Brain microvascular endothelial cell (primary cell): ENCODE measurements around the gene SERPINE1.

ENCODE experiments used
- DNase-seq: peaks from one replicate; pipeline ENCODE4 v3.0.0-alpha.2; 2020
- H3K27ac ChIP-seq: fragments of 250-450 bp; sonication (Bioruptor Pico); 2 replicates; pipeline ENCODE4 v1.5.1; 2020; ENCODE audit warnings: mild to moderate bottlenecking, moderate library complexity
- H3K27me3 ChIP-seq: fragments of 250-450 bp; sonication (Bioruptor Pico); replicated peaks from 2 replicates; pipeline ENCODE4 v1.5.1; 2020; ENCODE audit warnings: mild to moderate bottlenecking
- H3K36me3 ChIP-seq: fragments of 250-450 bp; sonication (Bioruptor Pico); replicated peaks from 2 replicates; pipeline ENCODE4 v1.5.1; 2020; ENCODE audit warnings: mild to moderate bottlenecking
- H3K4me3 ChIP-seq: 2 replicates; pipeline ENCODE4 v1.5.1; 2011; ENCODE audit warnings: low read depth, mild to moderate bottlenecking, control low read depth, low read length, moderate library complexity
- in situ Hi-C: cut with HindIII; loops from 2 replicates; pipeline ENCODE4 v1.10.0; 2017; ENCODE audit warnings: low sequenced_read_pairs, low pct_ligation_motif_present
- TF ChIP-seq, protein P1 (sequence below): IDR thresholded peaks from 2 replicates; pipeline ENCODE4 v1.5.1; 2011; ENCODE audit warnings: low read depth, mild to moderate bottlenecking, moderate library complexity, low read length, control low read depth, inconsistent platforms; ENCODE audit errors: missing control alignments

SERPINE1 gene

DNA sequence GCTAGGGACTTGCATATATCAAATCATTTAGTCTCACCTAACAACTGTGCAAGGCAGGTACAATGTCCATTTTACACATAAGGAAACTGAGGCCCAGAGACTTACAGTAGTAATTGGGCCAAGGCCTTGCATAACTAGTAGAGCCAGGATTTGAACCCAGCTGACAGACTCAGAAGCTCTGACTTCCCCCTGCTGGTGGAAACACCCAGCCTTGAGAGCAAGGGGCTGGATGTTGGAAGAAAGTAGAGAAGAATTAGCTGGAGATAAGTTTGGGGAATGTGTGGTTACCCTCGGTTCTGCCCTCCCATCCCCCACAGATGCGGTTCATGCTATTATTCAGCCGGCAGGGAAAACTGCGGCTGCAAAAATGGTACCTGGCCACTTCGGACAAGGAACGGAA, 29.4 kb downstream of the SERPINE1 start:
- Histone ChIP-seq H3K36me3 (peaks cover 26% of the 10 kb centered on the region), H3K27me3 (no peaks in the 10 kb centered on the region), H3K27ac (no peak overlapping the region), H3K4me3 (no peak overlapping the region)
- no peak for DNase-seq
- in situ Hi-C loops, result loop anchor here (25.0 kb wide), 1 partner anchor 131 kb away; no protein-coding TSS in a partner anchor
- TF ChIP-seq, protein P1, sequence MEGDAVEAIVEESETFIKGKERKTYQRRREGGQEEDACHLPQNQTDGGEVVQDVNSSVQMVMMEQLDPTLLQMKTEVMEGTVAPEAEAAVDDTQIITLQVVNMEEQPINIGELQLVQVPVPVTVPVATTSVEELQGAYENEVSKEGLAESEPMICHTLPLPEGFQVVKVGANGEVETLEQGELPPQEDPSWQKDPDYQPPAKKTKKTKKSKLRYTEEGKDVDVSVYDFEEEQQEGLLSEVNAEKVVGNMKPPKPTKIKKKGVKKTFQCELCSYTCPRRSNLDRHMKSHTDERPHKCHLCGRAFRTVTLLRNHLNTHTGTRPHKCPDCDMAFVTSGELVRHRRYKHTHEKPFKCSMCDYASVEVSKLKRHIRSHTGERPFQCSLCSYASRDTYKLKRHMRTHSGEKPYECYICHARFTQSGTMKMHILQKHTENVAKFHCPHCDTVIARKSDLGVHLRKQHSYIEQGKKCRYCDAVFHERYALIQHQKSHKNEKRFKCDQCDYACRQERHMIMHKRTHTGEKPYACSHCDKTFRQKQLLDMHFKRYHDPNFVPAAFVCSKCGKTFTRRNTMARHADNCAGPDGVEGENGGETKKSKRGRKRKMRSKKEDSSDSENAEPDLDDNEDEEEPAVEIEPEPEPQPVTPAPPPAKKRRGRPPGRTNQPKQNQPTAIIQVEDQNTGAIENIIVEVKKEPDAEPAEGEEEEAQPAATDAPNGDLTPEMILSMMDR, result peak; percentile 53

DNA sequence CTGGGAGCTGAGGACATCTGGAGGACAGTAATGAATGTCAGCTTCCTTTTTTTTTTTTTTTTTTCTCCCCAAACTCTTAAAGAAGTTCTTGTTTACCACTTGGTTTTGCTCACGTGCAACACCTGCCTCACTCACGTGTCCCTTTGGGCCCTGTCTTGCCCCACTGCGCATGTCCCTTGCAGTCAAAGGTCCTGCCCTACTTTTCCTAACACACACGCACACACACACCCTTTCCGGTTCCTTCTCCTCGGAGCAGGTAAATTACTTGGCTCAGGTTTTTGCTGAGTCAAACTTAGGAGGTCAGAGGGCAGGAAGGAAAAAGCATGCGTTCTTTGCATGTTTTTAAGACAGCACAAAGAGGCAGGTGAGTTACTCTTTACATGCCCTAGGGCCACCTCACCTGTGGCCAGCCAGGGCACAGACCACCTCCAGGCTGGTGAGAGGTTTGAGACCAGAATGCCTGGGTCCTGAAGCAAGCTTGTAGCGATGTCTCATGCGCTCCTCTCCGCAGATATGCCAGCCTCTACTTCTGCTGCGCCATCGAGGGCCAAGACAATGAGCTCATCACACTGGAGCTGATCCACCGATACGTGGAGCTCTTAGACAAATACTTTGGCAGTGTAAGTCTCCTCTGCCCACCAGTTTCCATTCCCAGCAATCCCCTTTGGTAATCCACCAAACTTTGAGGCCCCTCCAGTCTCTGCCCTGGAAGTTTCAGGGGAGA, 30.1 kb downstream of the SERPINE1 start:
- TF ChIP-seq, protein P1, result no peak
- Histone ChIP-seq H3K27me3 (no peaks in the 10 kb centered on the region), H3K27ac (no peak overlapping the region), H3K4me3 (no peak overlapping the region), H3K36me3 (peaks cover 26% of the 10 kb centered on the region)
- DNase-seq, result no peak
- in situ Hi-C loops, result loop anchor here (25.0 kb wide), 1 partner anchor 130 kb away; no protein-coding TSS in a partner anchor

DNA sequence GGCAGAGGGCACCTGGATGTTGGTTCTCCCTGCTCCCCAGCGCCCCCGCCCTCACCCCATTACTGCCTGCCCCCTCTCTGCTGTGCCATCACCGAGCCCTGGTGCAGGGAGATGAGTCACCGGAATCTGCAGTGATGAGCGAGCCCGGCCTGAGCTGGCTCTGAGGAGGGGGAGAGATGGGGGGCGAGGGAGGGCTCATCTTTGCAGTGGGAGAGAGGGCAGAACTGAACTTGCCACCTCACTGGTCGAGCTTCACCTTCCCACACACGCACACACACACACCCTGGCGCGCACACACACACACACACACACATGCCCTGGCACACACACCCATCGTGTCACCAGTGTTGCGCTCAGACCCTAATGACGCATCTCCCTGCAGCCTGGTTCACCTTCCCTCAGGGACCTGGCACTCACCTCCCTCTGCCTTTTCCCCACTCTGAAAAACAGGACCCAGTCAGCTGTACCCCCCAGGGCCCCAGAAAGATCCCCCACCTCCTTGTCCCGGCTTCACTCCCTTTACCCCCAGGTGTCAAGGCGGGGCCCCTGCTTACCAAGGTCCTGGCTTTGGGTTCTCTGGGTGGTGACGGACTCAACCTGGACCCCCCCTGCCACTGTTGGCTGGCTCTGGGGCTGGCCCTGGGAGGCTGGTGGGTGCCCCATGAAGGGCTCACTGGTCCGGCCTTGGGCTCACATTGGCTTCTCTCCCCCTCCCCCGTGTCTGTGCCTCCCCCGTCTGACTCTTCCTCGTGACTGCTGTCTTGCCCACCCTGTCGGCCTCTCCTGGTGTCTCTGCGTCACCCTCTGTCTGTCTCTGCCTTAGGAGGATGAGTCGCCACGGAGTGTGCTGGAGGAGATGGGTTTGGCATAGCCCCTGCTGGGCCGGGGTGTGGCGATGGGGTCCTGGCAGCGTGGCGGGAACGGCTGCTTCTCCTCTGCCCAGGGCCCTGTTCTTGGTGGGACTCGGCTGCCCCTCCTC, 33.1 kb downstream of the SERPINE1 start:
- Histone ChIP-seq H3K27ac (no peak overlapping the region), H3K4me3 (no peak overlapping the region), H3K27me3 (peaks cover 13% of the 10 kb centered on the region), H3K36me3 (peaks cover 26% of the 10 kb centered on the region)
- in situ Hi-C loops, result loop anchor here (25.0 kb wide), 1 partner anchor 127 kb away; no protein-coding TSS in a partner anchor
- no peak for DNase-seq
- TF ChIP-seq, protein P1, result no peak

DNA sequence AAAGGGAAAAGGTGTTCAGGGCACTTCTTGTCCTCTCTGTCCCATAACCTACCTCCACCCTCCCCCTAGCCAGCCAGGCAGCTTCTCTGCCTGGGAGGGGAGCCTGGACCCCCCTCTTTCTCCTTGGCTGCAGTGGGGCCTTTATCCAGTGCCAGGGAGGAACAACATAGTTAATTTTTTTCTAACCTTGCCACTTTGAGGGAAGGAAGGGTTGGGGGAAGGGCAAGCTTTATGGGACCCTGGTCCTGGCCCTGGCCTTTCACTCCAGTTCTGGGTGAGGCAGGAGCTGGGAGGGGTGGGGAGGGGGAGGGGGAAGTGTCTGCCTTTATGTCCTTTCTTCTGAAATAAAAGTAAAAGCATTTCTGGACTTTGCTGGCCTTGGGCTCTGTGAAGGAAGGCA, 34.0 kb downstream of the SERPINE1 start:
- TF ChIP-seq, protein P1, result no peak
- Histone ChIP-seq H3K36me3 (peaks cover 26% of the 10 kb centered on the region), H3K27me3 (peaks cover 18% of the 10 kb centered on the region), H3K4me3 (no peak overlapping the region), H3K27ac (no peak overlapping the region)
- DNase-seq, result no peak
- in situ Hi-C loops, result loop anchor here (25.0 kb wide), 1 partner anchor 126 kb away; no protein-coding TSS in a partner anchor

DNA sequence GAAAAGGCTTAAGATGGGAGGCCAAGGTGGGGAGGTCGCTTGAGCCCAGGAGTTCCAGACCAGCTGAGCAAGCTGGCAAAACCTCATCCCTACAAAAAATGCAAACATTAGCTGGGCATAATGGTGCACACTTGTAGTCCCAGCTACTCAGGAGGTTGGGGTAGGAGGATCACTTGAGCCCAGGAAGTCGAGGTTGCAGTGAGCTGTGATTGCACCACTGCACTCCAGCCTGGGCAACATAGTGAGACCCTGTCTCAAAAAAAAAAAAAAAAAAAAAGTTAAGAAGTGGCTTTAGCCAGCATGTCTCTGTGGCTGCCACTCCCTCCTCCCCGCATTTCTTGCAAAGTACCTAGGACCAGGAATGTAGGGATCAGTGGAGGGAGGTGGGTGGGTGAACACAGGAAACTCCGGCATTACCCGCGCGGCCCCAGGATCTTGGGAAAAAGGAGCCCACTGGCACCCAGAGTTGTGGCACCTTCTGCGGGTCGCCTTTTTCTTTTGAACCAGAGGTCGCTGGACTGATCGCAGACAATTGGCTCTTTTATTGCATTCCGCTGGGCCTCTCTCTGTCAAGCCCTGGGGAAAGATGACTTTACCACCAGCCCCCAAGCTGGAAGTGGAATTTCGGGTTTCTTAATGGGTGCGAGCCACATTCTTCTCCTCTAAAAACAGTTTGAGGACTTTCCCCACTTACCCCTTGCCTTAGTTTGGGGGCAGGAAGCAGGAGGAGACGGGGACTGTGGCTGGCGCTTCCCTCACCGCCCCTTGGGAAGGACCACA, 35.0 kb downstream of the SERPINE1 start:
- TF ChIP-seq, protein P1, result no peak
- in situ Hi-C loops, result loop anchor here (25.0 kb wide), 1 partner anchor 125 kb away; no protein-coding TSS in a partner anchor
- DNase-seq, result no peak
- Histone ChIP-seq H3K4me3 (no peak overlapping the region), H3K27me3 (peaks cover 21% of the 10 kb centered on the region), H3K36me3 (peaks cover 25% of the 10 kb centered on the region), H3K27ac (no peak overlapping the region)
